CD4-positive, alpha-beta T cell treated with Interferon alpha-2 for 1 hour (primary cell): ENCODE data around the gene C1orf167.

Experiments
- DNase-seq, 2 donors: peaks; one replicate each; pipeline ENCODE4 v3.0.0-alpha.2; 2020 to 2022

The C1orf167 gene

GRCh38 chr1:11738096-11738495, 23.9 kb upstream of the C1orf167 start:
- no peak for DNase-seq

GRCh38 chr1:11738783-11739182, 23.2 kb upstream of the C1orf167 start:
- peak in 1 of 2 donors; percentile 25 for DNase-seq

GRCh38 chr1:11740258-11741192, 21.5 kb upstream of the C1orf167 start:
- peak; percentile 39 to 62 for DNase-seq

- no peak for DNase-seq
Observed at GRCh38 chr1:11741482-11741881, 20.5 kb upstream of the C1orf167 start.

GRCh38 chr1:11741919-11742558, 20.0 kb upstream of the C1orf167 start:
- no peak for DNase-seq

- DNase-seq: no peak
Observed at GRCh38 chr1:11744287-11744686, 17.7 kb upstream of the C1orf167 start.

GRCh38 chr1:11746092-11746491, 15.9 kb upstream of the C1orf167 start:
- no peak for DNase-seq

- DNase-seq: no peak
Observed at GRCh38 chr1:11746795-11747487, 15.1 kb upstream of the C1orf167 start.

GRCh38 chr1:11748294-11749202, 13.4 kb upstream of the C1orf167 start:
- no peak for DNase-seq

GRCh38 chr1:11749203-11749689, 12.7 kb upstream of the C1orf167 start:
- DNase-seq: peak; percentile 32 to 63

- no peak for DNase-seq
Observed at GRCh38 chr1:11749996-11750395, 12.0 kb upstream of the C1orf167 start.

- no peak for DNase-seq
Observed at GRCh38 chr1:11751087-11751486, 10.9 kb upstream of the C1orf167 start.

GRCh38 chr1:11752359-11753088, 9.5 kb upstream of the C1orf167 start:
- DNase-seq: no peak

GRCh38 chr1:11753555-11754208, 8.3 kb upstream of the C1orf167 start:
- DNase-seq: no peak

GRCh38 chr1:11757047-11757446, 4.9 kb upstream of the C1orf167 start:
- DNase-seq: no peak

GRCh38 chr1:11759791-11760190, 2.2 kb upstream of the C1orf167 start:
- DNase-seq: no peak

- no peak for DNase-seq
Observed at GRCh38 chr1:11761285-11761684, 708 bp upstream of the C1orf167 start.

- DNase-seq: no peak
Observed at GRCh38 chr1:11764115-11764514, 2.1 kb downstream of the C1orf167 start.

GRCh38 chr1:11764519-11764918, 2.5 kb downstream of the C1orf167 start:
- no peak for DNase-seq

GRCh38 chr1:11765661-11766428, 3.9 kb downstream of the C1orf167 start:
- DNase-seq: no peak
